ENCODE results near the gene TMEM271.

DNA sequence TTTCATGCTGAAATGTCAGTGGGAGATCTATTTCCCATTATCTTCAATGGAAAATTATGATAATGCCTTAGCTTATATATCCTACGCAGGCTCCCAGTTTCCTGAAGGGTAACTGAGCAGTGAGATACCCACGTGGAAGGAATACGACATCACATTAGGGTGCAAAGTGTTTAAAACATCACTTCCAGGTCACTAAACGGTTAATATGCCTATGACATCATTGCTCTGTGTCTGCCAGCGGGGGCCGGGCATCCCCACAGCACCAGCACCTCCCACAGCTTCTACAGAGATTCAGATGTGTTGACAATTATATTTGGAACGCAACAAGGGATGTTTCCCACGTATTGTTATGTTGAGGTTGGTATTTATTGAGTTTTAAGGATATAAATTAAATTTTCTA, 27.1 kb downstream of the TMEM271 start:
- TF ChIP-seq ZFP30 (CRISPR knock-in tag; IDR thresholded peaks at IDR 0.05) (no peak), ZNF8 (CRISPR knock-in tag; IDR thresholded peaks at IDR 0.05) (no peak), CREB5 (CRISPR knock-in tag; IDR thresholded peaks at IDR 0.05; ENCODE audit: low read depth) (no peak), SNAI2 (CRISPR knock-in tag; IDR thresholded peaks at IDR 0.05) (no peak), PPARA (CRISPR knock-in tag; IDR thresholded peaks at IDR 0.05; ENCODE audit: borderline replicate concordance) (no peak), ARNTL (CRISPR knock-in tag; IDR thresholded peaks at IDR 0.05; ENCODE audit: borderline replicate concordance, low read depth) (no peak)
- TF ChIP-seq, protein P1, sequence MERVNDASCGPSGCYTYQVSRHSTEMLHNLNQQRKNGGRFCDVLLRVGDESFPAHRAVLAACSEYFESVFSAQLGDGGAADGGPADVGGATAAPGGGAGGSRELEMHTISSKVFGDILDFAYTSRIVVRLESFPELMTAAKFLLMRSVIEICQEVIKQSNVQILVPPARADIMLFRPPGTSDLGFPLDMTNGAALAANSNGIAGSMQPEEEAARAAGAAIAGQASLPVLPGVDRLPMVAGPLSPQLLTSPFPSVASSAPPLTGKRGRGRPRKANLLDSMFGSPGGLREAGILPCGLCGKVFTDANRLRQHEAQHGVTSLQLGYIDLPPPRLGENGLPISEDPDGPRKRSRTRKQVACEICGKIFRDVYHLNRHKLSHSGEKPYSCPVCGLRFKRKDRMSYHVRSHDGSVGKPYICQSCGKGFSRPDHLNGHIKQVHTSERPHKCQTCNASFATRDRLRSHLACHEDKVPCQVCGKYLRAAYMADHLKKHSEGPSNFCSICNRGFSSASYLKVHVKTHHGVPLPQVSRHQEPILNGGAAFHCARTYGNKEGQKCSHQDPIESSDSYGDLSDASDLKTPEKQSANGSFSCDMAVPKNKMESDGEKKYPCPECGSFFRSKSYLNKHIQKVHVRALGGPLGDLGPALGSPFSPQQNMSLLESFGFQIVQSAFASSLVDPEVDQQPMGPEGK (CRISPR knock-in tag; IDR thresholded peaks at IDR 0.05; ENCODE audit: borderline replicate concordance), result no peak
- TF ChIP-seq, protein P2, sequence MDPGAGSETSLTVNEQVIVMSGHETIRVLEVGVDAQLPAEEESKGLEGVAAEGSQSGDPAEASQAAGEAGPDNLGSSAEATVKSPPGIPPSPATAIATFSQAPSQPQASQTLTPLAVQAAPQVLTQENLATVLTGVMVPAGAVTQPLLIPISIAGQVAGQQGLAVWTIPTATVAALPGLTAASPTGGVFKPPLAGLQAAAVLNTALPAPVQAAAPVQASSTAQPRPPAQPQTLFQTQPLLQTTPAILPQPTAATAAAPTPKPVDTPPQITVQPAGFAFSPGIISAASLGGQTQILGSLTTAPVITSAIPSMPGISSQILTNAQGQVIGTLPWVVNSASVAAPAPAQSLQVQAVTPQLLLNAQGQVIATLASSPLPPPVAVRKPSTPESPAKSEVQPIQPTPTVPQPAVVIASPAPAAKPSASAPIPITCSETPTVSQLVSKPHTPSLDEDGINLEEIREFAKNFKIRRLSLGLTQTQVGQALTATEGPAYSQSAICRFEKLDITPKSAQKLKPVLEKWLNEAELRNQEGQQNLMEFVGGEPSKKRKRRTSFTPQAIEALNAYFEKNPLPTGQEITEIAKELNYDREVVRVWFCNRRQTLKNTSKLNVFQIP (CRISPR knock-in tag; IDR thresholded peaks at IDR 0.05; ENCODE audit: borderline replicate concordance, low read depth), result no peak

All from SK-N-SH treated with all-trans-retinoic acid at 6 μM for 48 hours (cell line).